ENCODE measurements around the gene PRXL2A. TPM values are rescaled to one million over a fixed set of nuclear protein-coding genes. Genes with fewer than 3 reads are reported as not detected.

The PRXL2A gene
- total and polyA plus RNA-seq, 10 of the 15 experiments (the other 5 are each of a cell fraction or from before 2014, with no cell fraction given) = 2.8 to 15.6 (median 11.1) TPM

GRCh38 chr10:80474597-80474910 is 66.2 kb downstream of the PRXL2A start:
- ATAC-seq (no peak), FAIRE-seq (no peak), DNase-seq (ENCODE audit: low read depth, low spot score) (no peak)
- in situ Hi-C loops (cut with MboI) (no loop called here), intact Hi-C loops (cut with micrococcal nuclease; ENCODE audit: unreplicated experiment) (no loop called here)
- H3K4me1 ChIP-seq (ENCODE audit: control insufficient read depth, insufficient read depth, low read length) = peaks cover 51% of the 10 kb centered on the region
- H3K9me3 ChIP-seq (replicated peaks; ENCODE audit: control insufficient read depth, insufficient read depth, low read length) = peaks cover 13% of the 10 kb centered on the region; the same call in 2 of the 3 replicates
- WGBS (ENCODE audit: insufficient coverage, insufficient replicate concordance, low lambda C conversion rate, missing lambda C conversion rate) = 88% methylated on average over 2 of the region's 2 CpGs
- peaks cover 3 to 6% of the 10 kb centered on the region in 2 experiments; a peak in 3 of 4 replicates for H3K36me3 ChIP-seq (ENCODE audit: control insufficient read depth in 2 of 2, insufficient read depth in 2 of 2, low read length in 1 of 2)
- no peaks in the 10 kb centered on the region; the same call in 1 of the 2 replicates for H4K20me1 ChIP-seq (ENCODE audit: control insufficient read depth, insufficient read depth)
- peak overlapping the region; percentile 95; the same call in 1 of the 2 replicates for H3K4me2 ChIP-seq (ENCODE audit: control insufficient read depth, insufficient read depth)
- ChIA-PET POLR2A (interaction anchor here (0.5 to 12.9 kb wide), 7 partner anchors 10 to 26 kb away, joined by 3 to 190 read pairs (median 4); partner anchors contain the start of gene TSPAN14), RAD21 (ENCODE audit: unreplicated experiment) (interaction anchor here (0.7 to 21.4 kb wide), 5 partner anchors 13 to 28 kb away, joined by 3 to 412 read pairs (median 32); no protein-coding TSS in a partner anchor), SMC1A (ENCODE audit: uncharacterized antibody, unreplicated experiment) (interaction anchor here (0.7 to 36.0 kb wide), 9 partner anchors 10 to 31 kb away, joined by 3 to 1038 read pairs (median 5); no protein-coding TSS in a partner anchor), CTCF (interaction anchor here (1.0 to 21.5 kb wide), 8 partner anchors 8 to 56 kb away, joined by 3 to 402 read pairs (median 5); no protein-coding TSS in a partner anchor)
- no peak overlapping the region for H3K4me3 ChIP-seq
- TF ChIP-seq MXI1 (IDR thresholded peaks at IDR 0.05; ENCODE audit: low read depth, low read length) (no peak), BMI1 (IDR thresholded peaks at IDR 0.05; ENCODE audit: borderline replicate concordance) (no peak), REST (IDR thresholded peaks at IDR 0.05; ENCODE audit: low read depth, low read length) (no peak), PRDM15 (CRISPR knock-in tag; IDR thresholded peaks at IDR 0.05) (no peak), SREBF1 (IDR thresholded peaks at IDR 0.05; ENCODE audit: low read length) (no peak), EP300 (IDR thresholded peaks at IDR 0.05; ENCODE audit: borderline replicate concordance in 1 of 2, control insufficient read depth in 1 of 2, low read depth in 2 of 2, low read length in 2 of 2) (no peak), SMC3 (IDR thresholded peaks at IDR 0.05; ENCODE audit: borderline replicate concordance, low read length) (no peak), EZH2 (IDR thresholded peaks at IDR 0.05; ENCODE audit: borderline replicate concordance, control insufficient read depth, low read depth, low read length) (no peak), BRCA1 (IDR thresholded peaks at IDR 0.05; ENCODE audit: low read depth, low read length) (no peak), TARDBP (IDR thresholded peaks at IDR 0.05; ENCODE audit: borderline replicate concordance) (no peak), ETV6 (conservative IDR thresholded peaks at IDR 0.05 in 1 of 2, IDR thresholded peaks at IDR 0.05 in 1 of 2; ENCODE audit: borderline replicate concordance in 1 of 2, low read depth in 1 of 2) (no peak), BCLAF1 (IDR thresholded peaks at IDR 0.05) (no peak)
- peak overlapping the region; percentile 87 for H3K27ac ChIP-seq (ENCODE audit: control insufficient read depth, insufficient read depth)
- no peaks in the 10 kb centered on the region for H3K27me3 ChIP-seq (replicated peaks in 1 of 2; ENCODE audit: control insufficient read depth in 2 of 2, insufficient read depth in 2 of 2, low read length in 1 of 2)
- H3K79me2 ChIP-seq (ENCODE audit: control insufficient read depth, insufficient read depth, low read length) = peaks cover 53% of the 10 kb centered on the region
- BruUV-seq (replicated peaks) = no TSS peak
- H3K9ac ChIP-seq (ENCODE audit: control insufficient read depth, insufficient read depth, low read length) = peak overlapping the region; percentile 15; the same call in 1 of the 2 replicates
- H2AFZ ChIP-seq (ENCODE audit: control insufficient read depth, low read depth, low read length) = no peak overlapping the region

All from GM12878 (cell line).